K562 (cell line): ENCODE data around the gene APOLD1. TPM values are rescaled to one million over a fixed set of nuclear protein-coding genes. Genes with fewer than 3 reads are reported as not detected.

Experiments used
- ARID1B ChIP-seq: fragments of 450-650 bp; IDR thresholded peaks from 2 replicates; pipeline ENCODE4 v1.6.1; 2016; ENCODE audit warnings: antibody characterized with exemption, mild to moderate bottlenecking, inconsistent platforms
- CBX3 ChIP-seq, 2 experiments: IDR thresholded peaks; 1 replicate in 1 of 2; 2 replicates in 1 of 2; pipeline ENCODE4 v1.6.1; 2012; ENCODE audit warnings: inconsistent platforms in 2 of 2, low read length in 2 of 2, borderline replicate concordance in 1 of 2, control low read depth in 1 of 2
- CHD1 ChIP-seq: fragments of 200-600 bp; sonication (generic); IDR thresholded peaks from one replicate; pipeline ENCODE4 v1.6.1; 2012; ENCODE audit warnings: mild to moderate bottlenecking, moderate library complexity, low read length, inconsistent platforms
- CTBP1 ChIP-seq: fragments of 450-650 bp; IDR thresholded peaks from 2 replicates; pipeline ENCODE4 v1.6.1; 2016; ENCODE audit warnings: borderline replicate concordance
- DNMT1 ChIP-seq: fragments of 450-650 bp; IDR thresholded peaks from 2 replicates; pipeline ENCODE4 v1.6.1; 2016; ENCODE audit warnings: antibody characterized with exemption, mild to moderate bottlenecking
- ELK3 ChIP-seq: fragments of 450-650 bp; formaldehyde crosslinking; IDR thresholded peaks from 2 replicates; pipeline ENCODE4 v1.4.0; 2020; ENCODE audit warnings: mild to moderate bottlenecking
- EP300 ChIP-seq: IDR thresholded peaks from 2 replicates; pipeline ENCODE4 v1.6.1; 2012; ENCODE audit warnings: low read length, improper control_type of control experiment
- GTF2A2 ChIP-seq: IDR thresholded peaks from 2 replicates; pipeline ENCODE4 v1.6.1; 2016; ENCODE audit warnings: mild to moderate bottlenecking, missing genetic modification characterization, missing compliant biosample characterization
- JUNB ChIP-seq: fragments of 450-650 bp; formaldehyde crosslinking; conservative IDR thresholded peaks from 2 replicates; pipeline ENCODE4 v1.4.0; 2020; ENCODE audit warnings: mild to moderate bottlenecking
- KDM1A ChIP-seq, 2 experiments: fragments of 450-650 bp; IDR thresholded peaks; 2 replicates each; pipeline ENCODE4 v1.6.1; 2016; ENCODE audit warnings: mild to moderate bottlenecking in 2 of 2
- MAFF ChIP-seq: IDR thresholded peaks from 2 replicates; pipeline ENCODE4 v1.6.1; 2012; ENCODE audit warnings: low read length, improper control_type of control experiment
- MCM5 ChIP-seq: fragments of 450-650 bp; IDR thresholded peaks from 2 replicates; pipeline ENCODE4 v1.6.1; 2016; ENCODE audit warnings: low read depth
- MEIS2 ChIP-seq: fragments of 450-650 bp; IDR thresholded peaks from 2 replicates; pipeline ENCODE4 v1.6.1; 2014; ENCODE audit warnings: mild to moderate bottlenecking; ENCODE audit not compliant: partially characterized antibody
- MIER1 ChIP-seq: fragments of 450-650 bp; IDR thresholded peaks from 2 replicates; pipeline ENCODE4 v1.6.1; 2016; ENCODE audit warnings: antibody characterized with exemption, mild to moderate bottlenecking, low read depth
- NFRKB ChIP-seq: fragments of 450-650 bp; IDR thresholded peaks from 2 replicates; pipeline ENCODE4 v1.6.1; 2016; ENCODE audit warnings: low read depth
- PHB2 ChIP-seq: fragments of 450-650 bp; IDR thresholded peaks from 2 replicates; pipeline ENCODE4 v1.6.1; 2017; ENCODE audit warnings: low read depth
- PHTF2 ChIP-seq: fragments of 250-450 bp; sonication (Bioruptor Pico); IDR thresholded peaks from 2 replicates; pipeline ENCODE4 v1.5.0; 2021; ENCODE audit warnings: mild to moderate bottlenecking
- POLR3A ChIP-seq: IDR thresholded peaks from 2 replicates; pipeline ENCODE4 v1.6.1; 2011; ENCODE audit warnings: borderline replicate concordance, mild to moderate bottlenecking, moderate library complexity; ENCODE audit not compliant: insufficient read length, insufficient read depth; ENCODE audit errors: extremely low read depth
- PURB ChIP-seq: sonication (generic); formaldehyde crosslinking; IDR thresholded peaks from 2 replicates; pipeline ENCODE4 v1.9.0; 2021; ENCODE audit warnings: low read depth, mild to moderate bottlenecking, missing genetic modification reagents
- PYGO2 ChIP-seq: fragments of 450-650 bp; IDR thresholded peaks from 2 replicates; pipeline ENCODE4 v1.6.1; 2016; ENCODE audit warnings: mild to moderate bottlenecking, missing genetic modification characterization, moderate library complexity, missing compliant biosample characterization
- SMARCA4 ChIP-seq: fragments of 450-650 bp; IDR thresholded peaks from 2 replicates; pipeline ENCODE4 v1.6.1; 2016
- SREBF1 ChIP-seq: fragments of 150-350 bp; IDR thresholded peaks from 2 replicates; pipeline ENCODE4 v1.6.1; 2014; ENCODE audit warnings: antibody characterized with exemption, low read depth, low read length, borderline replicate concordance
- SRSF9 ChIP-seq: fragments of 200-400 bp; formaldehyde crosslinking; IDR thresholded peaks from 2 replicates; pipeline ENCODE4 v1.6.1; 2017; ENCODE audit warnings: low read depth, low read length, borderline replicate concordance
- TBL1XR1 ChIP-seq, 2 experiments: IDR thresholded peaks; 2 replicates each; pipeline ENCODE4 v1.6.1; 2012; ENCODE audit warnings: improper control_type of control experiment in 2 of 2, low read length in 2 of 2, mild to moderate bottlenecking in 1 of 2
- THRAP3 ChIP-seq: fragments of 450-650 bp; IDR thresholded peaks from 2 replicates; pipeline ENCODE4 v1.6.1; 2016; ENCODE audit warnings: mild to moderate bottlenecking, inconsistent platforms, borderline replicate concordance
- ZFP1 ChIP-seq: fragments of 450-650 bp; formaldehyde crosslinking; IDR thresholded peaks from 2 replicates; pipeline ENCODE4 v1.4.0; 2020; ENCODE audit warnings: mild to moderate bottlenecking, mixed read lengths
- ZNF263 ChIP-seq: sonication (generic); formaldehyde crosslinking; IDR thresholded peaks from 2 replicates; pipeline ENCODE4 v1.8.0; 2022; ENCODE audit warnings: mild to moderate bottlenecking, missing genetic modification reagents, borderline replicate concordance
- ZNF316 ChIP-seq: fragments of 450-650 bp; IDR thresholded peaks from 2 replicates; pipeline ENCODE4 v1.6.1; 2016
- ZNF444 ChIP-seq: fragments of 250-450 bp; sonication (Bioruptor Pico); IDR thresholded peaks from 2 replicates; pipeline ENCODE4 v1.4.0; 2020; ENCODE audit warnings: mild to moderate bottlenecking, moderate library complexity
- ZNF561 ChIP-seq: fragments of 450-650 bp; formaldehyde crosslinking; conservative IDR thresholded peaks from 2 replicates; pipeline ENCODE4 v1.4.0; 2020; ENCODE audit warnings: mild to moderate bottlenecking, moderate library complexity
- ZNF668 ChIP-seq: fragments of 250-450 bp; sonication (Bioruptor Pico); IDR thresholded peaks from 2 replicates; pipeline ENCODE4 v1.8.0; 2022; ENCODE audit warnings: mild to moderate bottlenecking, inconsistent platforms
- polyA plus RNA-seq, 8 experiments: library from polyadenylated mRNA; depleted of rRNA in 4 of 8; stranded (reverse) in 5 of 8; unstranded in 3 of 8; fragments of >200 nt; fragmentation: Nextera tagmentation in 2 of 8; fragmentation: Illumina TruSeq in 1 of 8; extraction: Ambion mirVana in 2 of 8; extraction: Trizol in 1 of 8; gene quantifications; 2 replicates each; pipeline versions ENCODE4 v1.2.1 to v1.2.3, GENCODE V29; 2011 to 2014; ENCODE audit warnings: inconsistent platforms in 1 of 8, missing spikeins in 1 of 8
- total RNA-seq, 7 experiments: library from RNA; depleted of rRNA in 6 of 7; stranded (reverse); fragments of >200 nt in 6 of 7; fragmentation: Illumina TruSeq in 2 of 7; extraction: Trizol in 2 of 7; gene quantifications; 2 replicates each; pipeline versions ENCODE4 v1.2.1 to v1.2.3, GENCODE V29; 2011 to 2021; ENCODE audit warnings: low replicate concordance in 1 of 7
- TF ChIP-seq, protein P1 (sequence below): fragments of 250-450 bp; sonication (Bioruptor Pico); IDR thresholded peaks from 2 replicates; pipeline ENCODE4 v1.4.0; 2020; ENCODE audit warnings: mild to moderate bottlenecking

The APOLD1 gene
- total and polyA plus RNA-seq, 9 of the 15 experiments (the other 6 are each of a cell fraction or from before 2014, with no cell fraction given): 0.28 to 1.1 (median 0.61) TPM

DNA sequence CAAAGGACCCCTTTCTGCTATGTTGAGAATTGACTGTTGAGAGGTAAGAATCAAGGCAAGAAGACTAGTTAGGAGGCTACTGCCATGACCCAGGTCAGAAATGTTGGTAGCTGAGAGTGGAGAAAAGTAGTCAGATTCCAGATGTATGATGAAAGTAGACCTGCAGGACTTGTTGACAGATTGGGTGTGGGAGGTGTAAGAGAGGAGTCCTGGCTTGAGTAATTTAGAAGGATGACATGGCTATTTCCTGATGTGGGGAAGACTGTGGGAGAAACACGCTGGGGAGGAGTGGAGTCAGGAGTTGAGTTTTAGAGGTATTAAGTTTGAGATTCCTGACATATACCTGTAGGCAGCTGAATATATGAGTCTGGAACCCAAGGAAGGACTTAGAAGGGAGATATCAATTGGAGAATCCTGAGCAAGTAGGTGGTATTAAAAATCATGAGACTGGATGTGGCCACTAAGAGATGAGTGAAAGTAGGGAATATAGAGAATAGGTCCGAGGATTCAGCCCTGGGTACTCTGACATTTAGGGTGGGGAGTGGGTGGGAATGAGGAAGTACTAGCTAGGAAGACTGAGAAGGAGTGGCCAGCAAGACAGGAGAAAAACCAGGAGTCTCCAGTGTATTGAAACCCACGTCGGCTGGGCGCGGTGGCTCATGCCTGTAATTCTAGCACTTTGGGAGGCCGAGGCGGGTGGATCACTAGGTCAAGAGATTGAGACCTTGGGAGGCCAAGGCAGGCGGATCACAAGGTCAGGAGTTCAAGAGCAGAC lies 15.1 kb downstream of the APOLD1 start (continued):
- TF ChIP-seq PHB2 (no peak), ZNF668 (CRISPR knock-in tag) (no peak), MIER1 (no peak), SMARCA4 (peak; percentile 67), NFRKB (no peak), PURB (CRISPR knock-in tag) (no peak), JUNB (CRISPR knock-in tag) (no peak), THRAP3 (no peak), ZNF561 (no peak), SRSF9 (no peak), ZNF263 (no peak), GTF2A2 (tag) (no peak), EP300 (peak; percentile 41; the same call in 1 of the 2 replicates), MEIS2 (peak; percentile 95), CTBP1 (peak; percentile 54; the same call in 1 of the 2 replicates), MCM5 (no peak), ZNF444 (CRISPR knock-in tag) (no peak), POLR3A (no peak), PYGO2 (tag) (no peak), CBX3 (IDR thresholded peaks at IDR 0.05; ENCODE audit: borderline replicate concordance in 1 of 2, low read length in 2 of 2) (no peak), CHD1 (no peak), MAFF (peak; percentile 55; the same call in 1 of the 2 replicates), ZNF316 (peak; percentile 86), KDM1A (IDR thresholded peaks at IDR 0.05) (peak; percentile 81 to 82), ZFP1 (CRISPR knock-in tag) (no peak), SREBF1 (no peak), ELK3 (CRISPR knock-in tag) (no peak), PHTF2 (CRISPR knock-in tag) (no peak), DNMT1 (no peak), ARID1B (peak; percentile 77), TBL1XR1 (IDR thresholded peaks at IDR 0.05; ENCODE audit: low read length in 2 of 2) (no peak)
- TF ChIP-seq, protein P1, sequence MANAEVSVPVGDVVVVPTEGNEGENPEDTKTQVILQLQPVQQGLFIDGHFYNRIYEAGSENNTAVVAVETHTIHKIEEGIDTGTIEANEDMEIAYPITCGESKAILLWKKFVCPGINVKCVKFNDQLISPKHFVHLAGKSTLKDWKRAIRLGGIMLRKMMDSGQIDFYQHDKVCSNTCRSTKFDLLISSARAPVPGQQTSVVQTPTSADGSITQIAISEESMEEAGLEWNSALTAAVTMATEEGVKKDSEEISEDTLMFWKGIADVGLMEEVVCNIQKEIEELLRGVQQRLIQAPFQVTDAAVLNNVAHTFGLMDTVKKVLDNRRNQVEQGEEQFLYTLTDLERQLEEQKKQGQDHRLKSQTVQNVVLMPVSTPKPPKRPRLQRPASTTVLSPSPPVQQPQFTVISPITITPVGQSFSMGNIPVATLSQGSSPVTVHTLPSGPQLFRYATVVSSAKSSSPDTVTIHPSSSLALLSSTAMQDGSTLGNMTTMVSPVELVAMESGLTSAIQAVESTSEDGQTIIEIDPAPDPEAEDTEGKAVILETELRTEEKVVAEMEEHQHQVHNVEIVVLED (CRISPR knock-in tag): no peak
